Activated naive CD4-positive, alpha-beta T cell treated with anti-CD3 and anti-CD28 coated beads, Interleukin-2, amount 10 ng/mL, durations not matched to agents 7 days and 5 days (primary cell): ENCODE results near the gene TRAF3IP3.

Experiments used
- CTCF ChIA-PET: fragments of 350-600 bp; sonication (Branson Sonifier 250); formaldehyde crosslinking; loops from one replicate; lab custom pipeline; 2021; ENCODE audit warnings: antibody characterized with exemption; lab: Charles Lee
- DNase-seq: peaks from one replicate; pipeline ENCODE4 v3.0.0-alpha.2; 2020
- H3K27ac Mint-ChIP-seq: one replicate; pipeline ENCODE4 v1.8.0; 2021; ENCODE audit warnings: mild to moderate bottlenecking, moderate library complexity, mixed read lengths
- H3K27me3 Mint-ChIP-seq: one replicate; pipeline ENCODE4 v1.8.0; 2021; ENCODE audit warnings: mild to moderate bottlenecking, mixed read lengths
- H3K36me3 Mint-ChIP-seq: one replicate; pipeline ENCODE4 v1.8.0; 2021; ENCODE audit warnings: mixed read lengths
- H3K4me1 Mint-ChIP-seq: one replicate; pipeline ENCODE4 v1.8.0; 2021; ENCODE audit warnings: mixed read lengths
- H3K4me3 Mint-ChIP-seq: one replicate; pipeline ENCODE4 v1.8.0; 2021; ENCODE audit warnings: mild to moderate bottlenecking, moderate library complexity, mixed read lengths
- H3K9me3 Mint-ChIP-seq: one replicate; pipeline ENCODE4 v1.8.0; 2021; ENCODE audit warnings: mixed read lengths

TRAF3IP3 gene

GRCh38 chr1:209723756-209724693, 31.8 kb upstream of the TRAF3IP3 start:
- no peak overlapping the region for H3K4me3 Mint-ChIP-seq
- peak overlapping the region; percentile 90 for H3K27ac Mint-ChIP-seq
- CTCF ChIA-PET, result interaction anchor here (0.9 to 3.2 kb wide), 9 partner anchors 13 to 49 kb away, joined by 3 to 20 read pairs (median 4); partner anchors contain the start of gene G0S2
- peaks cover 2% of the 10 kb centered on the region for H3K36me3 Mint-ChIP-seq
- H3K4me1 Mint-ChIP-seq, result peaks cover 32% of the 10 kb centered on the region
- no peaks in the 10 kb centered on the region for H3K27me3 Mint-ChIP-seq
- DNase-seq, result peak; percentile 48
- H3K9me3 Mint-ChIP-seq, result peaks cover 3% of the 10 kb centered on the region

GRCh38 chr1:209727286-209727685, 28.6 kb upstream of the TRAF3IP3 start:
- CTCF ChIA-PET, result interaction anchor here (2.4 to 3.5 kb wide), 3 partner anchors 18 to 33 kb away, joined by 8 to 20 read pairs (median 10); no protein-coding TSS in a partner anchor
- DNase-seq, result no peak
- Mint-ChIP-seq H3K4me1 (peaks cover 37% of the 10 kb centered on the region), H3K4me3 (no peak overlapping the region), H3K9me3 (no peaks in the 10 kb centered on the region), H3K36me3 (peaks cover 2% of the 10 kb centered on the region), H3K27me3 (no peaks in the 10 kb centered on the region), H3K27ac (no peak overlapping the region)

DNA sequence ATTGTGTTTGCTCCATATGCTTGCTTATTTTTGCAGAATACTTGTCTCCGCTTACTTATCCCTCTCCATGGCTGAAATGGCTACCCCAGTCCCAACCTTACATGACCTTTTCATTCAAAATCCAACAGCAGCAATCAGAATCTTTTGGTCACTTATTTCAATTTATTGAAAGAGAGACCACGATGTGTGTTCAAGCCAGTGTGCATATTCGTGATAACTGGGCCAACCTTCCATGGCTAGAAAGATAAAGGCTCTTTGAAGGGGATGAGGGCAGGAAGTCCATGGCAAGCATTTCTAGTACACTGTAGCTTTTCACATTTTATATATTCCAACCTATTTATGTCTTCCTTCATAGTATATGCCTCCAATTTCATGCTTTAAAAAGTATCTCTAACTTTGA, 28.1 kb upstream of the TRAF3IP3 start:
- Mint-ChIP-seq H3K4me1 (peaks cover 37% of the 10 kb centered on the region), H3K36me3 (peaks cover 2% of the 10 kb centered on the region), H3K27ac (no peak overlapping the region)

DNA sequence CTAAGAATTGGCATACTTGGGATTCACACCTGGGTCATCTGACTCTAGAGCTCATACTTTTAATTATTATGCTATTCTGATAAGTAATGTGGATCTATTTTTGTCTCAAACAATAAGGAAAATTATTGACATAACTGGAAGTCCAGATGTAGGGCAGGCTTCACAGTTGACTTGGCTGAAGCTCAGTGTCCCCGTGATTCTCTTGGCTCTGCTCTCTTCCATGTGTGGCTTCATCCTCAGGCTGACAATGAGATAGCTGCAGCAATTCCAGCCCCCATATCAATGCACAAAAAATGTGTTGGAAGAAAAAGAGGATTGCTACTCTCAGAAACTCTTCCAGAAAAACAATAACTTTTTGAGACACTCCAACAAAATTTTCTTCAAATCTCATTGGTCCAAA, 27.4 kb upstream of the TRAF3IP3 start:
- Mint-ChIP-seq H3K9me3 (no peaks in the 10 kb centered on the region), H3K36me3 (peaks cover 2% of the 10 kb centered on the region), H3K27ac (no peak overlapping the region), H3K4me1 (peaks cover 37% of the 10 kb centered on the region), H3K4me3 (no peak overlapping the region), H3K27me3 (no peaks in the 10 kb centered on the region)
- DNase-seq, result no peak
- CTCF ChIA-PET, result interaction anchor here (0.8 to 3.5 kb wide), 6 partner anchors 10 to 159 kb away, joined by 3 to 10 read pairs (median 6); no protein-coding TSS in a partner anchor

More for the DNA sequence above, 28.1 kb upstream of the TRAF3IP3 start:
- CTCF ChIA-PET, result interaction anchor here (0.6 to 3.5 kb wide), 6 partner anchors 17 to 158 kb away, joined by 3 to 10 read pairs (median 6); no protein-coding TSS in a partner anchor
- Mint-ChIP-seq H3K27me3 (no peaks in the 10 kb centered on the region), H3K4me3 (no peak overlapping the region), H3K9me3 (no peaks in the 10 kb centered on the region)
- DNase-seq, result no peak

- peaks cover 2% of the 10 kb centered on the region for H3K36me3 Mint-ChIP-seq
- no peaks in the 10 kb centered on the region for H3K9me3 Mint-ChIP-seq
- no peaks in the 10 kb centered on the region for H3K27me3 Mint-ChIP-seq
- CTCF ChIA-PET, result interaction anchor here (2.4 kb wide), 1 partner anchor 19 kb away, joined by 9 read pairs; no protein-coding TSS in a partner anchor
- peaks cover 27% of the 10 kb centered on the region for H3K4me1 Mint-ChIP-seq
- no peak overlapping the region for H3K27ac Mint-ChIP-seq
- H3K4me3 Mint-ChIP-seq, result no peak overlapping the region
- no peak for DNase-seq
Measured at GRCh38 chr1:209729436-209729835, 26.4 kb upstream of the TRAF3IP3 start.

GRCh38 chr1:209732725-209733124, 23.1 kb upstream of the TRAF3IP3 start:
- Mint-ChIP-seq H3K4me3 (no peak overlapping the region), H3K9me3 (no peaks in the 10 kb centered on the region), H3K36me3 (peaks cover under 1% of the 10 kb centered on the region), H3K4me1 (peaks cover 9% of the 10 kb centered on the region), H3K27ac (no peak overlapping the region), H3K27me3 (no peaks in the 10 kb centered on the region)
- DNase-seq, result no peak
- CTCF ChIA-PET, result no interaction called here

DNA sequence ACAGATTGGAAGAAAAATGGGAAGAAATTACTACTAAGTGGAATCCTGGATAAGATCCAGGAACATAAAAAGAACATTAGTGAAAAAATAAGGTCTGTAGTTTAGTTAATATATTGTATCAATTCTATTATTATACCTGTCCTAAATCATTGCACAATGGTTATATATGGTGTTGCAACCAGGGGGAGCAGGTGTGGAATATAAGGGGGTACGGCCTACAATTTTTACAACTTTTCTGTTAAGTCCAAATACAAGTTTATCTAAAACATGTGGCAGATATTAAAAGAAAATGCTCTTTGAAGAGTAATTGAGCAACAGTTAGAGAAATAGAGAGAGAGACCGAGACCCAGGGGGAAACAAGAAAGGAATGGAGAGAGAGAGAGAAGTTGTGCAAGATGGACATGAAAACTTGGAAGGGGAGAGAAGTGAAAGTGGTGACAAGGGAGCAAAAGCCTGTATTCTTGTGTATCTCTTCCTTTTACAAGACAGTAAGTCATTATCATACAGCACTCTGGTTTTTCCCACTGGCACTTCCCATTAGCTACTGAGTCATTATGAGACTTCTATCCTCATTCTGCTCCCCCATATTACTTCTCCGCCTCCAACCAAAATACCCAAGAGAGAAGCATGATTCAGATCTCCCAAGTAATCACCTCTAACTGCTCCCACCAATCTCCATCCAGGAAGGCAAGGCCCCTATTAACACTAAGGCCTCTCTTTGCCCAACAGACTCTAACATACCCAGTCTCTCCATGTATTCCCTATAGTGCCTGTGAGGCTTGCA, 22.3 kb upstream of the TRAF3IP3 start:
- no peaks in the 10 kb centered on the region for H3K27me3 Mint-ChIP-seq
- H3K4me1 Mint-ChIP-seq, result peaks cover 8% of the 10 kb centered on the region
- no peak for DNase-seq
- no peaks in the 10 kb centered on the region for H3K9me3 Mint-ChIP-seq
- no peak overlapping the region for H3K4me3 Mint-ChIP-seq
- CTCF ChIA-PET, result interaction anchor here (0.6 to 1.3 kb wide), 8 partner anchors 8 to 156 kb away, joined by 3 to 5 read pairs (median 3); no protein-coding TSS in a partner anchor
- H3K36me3 Mint-ChIP-seq, result no peaks in the 10 kb centered on the region
- H3K27ac Mint-ChIP-seq, result no peak overlapping the region

DNA sequence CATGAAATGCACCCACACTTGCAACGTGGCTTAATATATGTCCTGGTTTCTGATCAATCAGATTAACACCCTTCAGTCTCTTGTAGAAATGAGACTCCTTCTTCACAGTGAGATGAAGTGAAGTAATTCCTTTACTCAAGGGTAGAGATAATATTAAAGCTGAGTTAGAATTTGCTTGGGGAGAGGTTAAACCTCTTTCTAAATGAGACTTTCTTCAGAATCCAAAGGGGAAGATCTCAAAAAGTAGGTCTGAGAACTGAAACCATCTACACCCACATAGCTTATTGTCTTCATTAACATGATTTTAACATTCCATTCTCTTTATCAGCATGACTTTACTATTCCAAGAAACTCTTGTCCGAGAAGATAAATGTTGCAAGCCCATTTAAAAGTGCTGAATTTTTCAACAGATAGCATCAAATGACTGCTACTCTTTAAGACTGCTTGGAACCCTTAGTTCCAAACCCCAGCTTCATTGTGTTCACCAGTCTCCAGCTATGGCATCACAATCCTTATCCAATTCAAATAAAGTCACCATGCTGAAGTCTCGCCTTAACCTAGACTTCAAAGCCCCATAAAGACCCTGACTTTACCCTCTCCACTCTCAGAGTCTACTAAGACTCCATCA, 19.2 kb upstream of the TRAF3IP3 start:
- Mint-ChIP-seq H3K4me1 (peaks cover 6% of the 10 kb centered on the region), H3K36me3 (no peaks in the 10 kb centered on the region), H3K27ac (no peak overlapping the region), H3K9me3 (no peaks in the 10 kb centered on the region), H3K27me3 (no peaks in the 10 kb centered on the region), H3K4me3 (no peak overlapping the region)
- CTCF ChIA-PET, result interaction anchor here (0.7 to 2.6 kb wide), 8 partner anchors 10 to 160 kb away, joined by 3 to 8 read pairs (median 5); no protein-coding TSS in a partner anchor
- DNase-seq, result no peak

DNA sequence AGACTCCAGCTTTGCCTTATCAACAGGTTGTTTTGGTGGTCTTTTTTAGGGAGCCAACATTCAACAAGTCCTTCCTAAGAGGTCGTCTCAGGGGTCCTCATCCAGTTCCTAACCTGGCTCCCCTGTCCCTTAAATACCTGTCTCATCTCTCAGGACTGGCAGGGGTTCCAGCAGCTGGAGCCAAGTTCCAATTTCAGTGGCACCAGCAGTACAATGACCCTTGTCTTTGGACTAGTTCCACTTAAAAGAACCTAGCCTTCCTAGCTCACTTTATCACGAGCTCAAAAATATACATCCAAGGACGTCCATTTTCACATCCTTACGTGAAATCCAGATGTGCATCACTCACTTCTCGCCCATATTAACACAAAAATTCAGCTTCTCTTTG, 18.7 kb upstream of the TRAF3IP3 start:
- Mint-ChIP-seq H3K27me3 (no peaks in the 10 kb centered on the region), H3K4me1 (peaks cover 11% of the 10 kb centered on the region), H3K4me3 (no peak overlapping the region), H3K36me3 (no peaks in the 10 kb centered on the region), H3K9me3 (no peaks in the 10 kb centered on the region), H3K27ac (no peak overlapping the region)
- CTCF ChIA-PET, result interaction anchor here (1.1 to 2.6 kb wide), 6 partner anchors 9 to 160 kb away, joined by 3 to 8 read pairs (median 6); no protein-coding TSS in a partner anchor
- no peak for DNase-seq

DNA sequence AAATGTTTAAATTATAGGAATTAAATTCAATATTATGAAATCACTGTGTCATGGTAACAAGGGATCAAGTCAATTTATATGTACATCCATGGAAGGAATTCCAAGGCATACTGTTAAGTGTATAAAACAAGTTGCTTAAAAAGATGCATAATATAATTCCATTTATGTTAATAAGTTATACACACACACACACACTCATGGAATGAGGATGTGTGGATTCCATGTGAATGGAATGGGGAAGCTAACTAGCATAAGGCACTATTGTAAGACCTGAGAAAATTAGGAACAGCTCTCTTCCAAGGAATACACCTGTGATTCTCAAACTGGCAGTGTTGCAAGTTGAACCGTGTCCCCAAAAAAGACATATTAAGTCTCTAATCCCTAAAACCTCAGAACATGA, 17.6 kb upstream of the TRAF3IP3 start:
- H3K4me3 Mint-ChIP-seq, result no peak overlapping the region
- H3K27ac Mint-ChIP-seq, result no peak overlapping the region
- CTCF ChIA-PET, result interaction anchor here (0.6 to 2.2 kb wide), 4 partner anchors 10 to 31 kb away, joined by 3 to 8 read pairs (median 5); no protein-coding TSS in a partner anchor
- no peaks in the 10 kb centered on the region for H3K9me3 Mint-ChIP-seq
- H3K27me3 Mint-ChIP-seq, result no peaks in the 10 kb centered on the region
- H3K36me3 Mint-ChIP-seq, result no peaks in the 10 kb centered on the region
- H3K4me1 Mint-ChIP-seq, result peaks cover 22% of the 10 kb centered on the region
- DNase-seq, result no peak

DNA sequence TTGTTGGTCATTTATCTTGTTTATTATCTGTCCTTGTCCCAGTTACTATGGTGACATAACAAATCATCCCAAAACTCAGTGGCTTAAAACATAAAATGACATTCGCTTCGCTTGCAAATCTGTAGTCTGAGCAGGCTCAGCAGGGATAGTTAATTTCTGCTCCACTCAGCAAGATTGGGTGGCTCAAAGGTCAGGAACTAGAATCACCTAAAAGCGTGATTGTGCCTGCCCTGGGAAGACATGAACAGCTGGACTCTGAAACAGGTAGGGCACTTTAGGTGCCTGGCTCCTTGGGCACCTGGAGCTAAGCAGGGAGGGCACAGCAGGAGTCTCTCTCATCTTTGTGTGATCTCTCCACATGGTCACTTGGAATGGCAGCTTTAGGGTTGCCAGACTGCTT, 14.7 kb upstream of the TRAF3IP3 start:
- no peak for DNase-seq
- Mint-ChIP-seq H3K9me3 (no peaks in the 10 kb centered on the region), H3K36me3 (no peaks in the 10 kb centered on the region), H3K4me3 (no peak overlapping the region), H3K27ac (no peak overlapping the region), H3K4me1 (peaks cover 27% of the 10 kb centered on the region), H3K27me3 (no peaks in the 10 kb centered on the region)
- CTCF ChIA-PET, result no interaction called here

GRCh38 chr1:209741889-209742288, 14.0 kb upstream of the TRAF3IP3 start:
- no peak overlapping the region for H3K4me3 Mint-ChIP-seq
- H3K27ac Mint-ChIP-seq, result peak overlapping the region; percentile 74
- CTCF ChIA-PET, result interaction anchor here (1.3 kb wide), 1 partner anchor 26 kb away, joined by 3 read pairs; no protein-coding TSS in a partner anchor
- no peaks in the 10 kb centered on the region for H3K9me3 Mint-ChIP-seq
- H3K4me1 Mint-ChIP-seq, result peaks cover 31% of the 10 kb centered on the region
- H3K27me3 Mint-ChIP-seq, result no peaks in the 10 kb centered on the region
- no peak for DNase-seq
- H3K36me3 Mint-ChIP-seq, result no peaks in the 10 kb centered on the region

GRCh38 chr1:209742409-209743144, 13.3 kb upstream of the TRAF3IP3 start:
- Mint-ChIP-seq H3K4me1 (peaks cover 38% of the 10 kb centered on the region), H3K4me3 (no peak overlapping the region), H3K27ac (no peak overlapping the region), H3K36me3 (no peaks in the 10 kb centered on the region), H3K27me3 (no peaks in the 10 kb centered on the region), H3K9me3 (no peaks in the 10 kb centered on the region)
- DNase-seq, result no peak
- CTCF ChIA-PET, result interaction anchor here (1.0 to 1.3 kb wide), 2 partner anchors 26 to 85 kb away, joined by 3 read pairs; no protein-coding TSS in a partner anchor
